Suprapubic skin (tissue), 4 donors: ENCODE measurements around the gene IQCE. TPM values are rescaled to one million over a fixed set of nuclear protein-coding genes. Genes with fewer than 3 reads are reported as not detected.

Experiments
- DNase-seq, 2 donors: peaks; one replicate each; pipeline ENCODE4 v3.0.0-alpha.2; 2019; ENCODE audit warnings: low spot score in 2 of 2
- H3K27ac ChIP-seq: fragments of 200-600 bp; sonication (generic); one replicate; pipeline ENCODE4 v1.5.1; 2019
- H3K27me3 ChIP-seq: fragments of 200-600 bp; sonication (generic); one replicate; pipeline ENCODE4 v1.5.1; 2019
- H3K36me3 ChIP-seq: fragments of 200-600 bp; sonication (generic); one replicate; pipeline ENCODE4 v1.5.1; 2019
- H3K4me1 ChIP-seq: fragments of 200-600 bp; sonication (generic); one replicate; pipeline ENCODE4 v1.5.1; 2019
- H3K4me3 ChIP-seq: fragments of 200-600 bp; sonication (generic); one replicate; pipeline ENCODE4 v1.5.1; 2019; ENCODE audit warnings: mild to moderate bottlenecking
- H3K9me3 ChIP-seq: fragments of 200-600 bp; sonication (generic); one replicate; pipeline ENCODE4 v1.5.1; 2019
- EP300 ChIP-seq: sonication (generic); formaldehyde crosslinking; IDR thresholded peaks from one replicate; pipeline ENCODE4 v1.6.1; 2017; ENCODE audit warnings: antibody characterized with exemption
- POLR2A ChIP-seq, 2 donors: fragments of 450-650 bp; IDR thresholded peaks; one replicate each; pipeline ENCODE4 v1.6.1; 2017; ENCODE audit warnings: antibody characterized with exemption in 2 of 2, mild to moderate bottlenecking in 2 of 2, moderate library complexity in 2 of 2
- POLR2AphosphoS5 ChIP-seq, 3 donors: sonication (generic); formaldehyde crosslinking; IDR thresholded peaks; one replicate each; pipeline ENCODE4 v1.6.1; 2017; ENCODE audit warnings: antibody characterized with exemption in 3 of 3
- WGBS: methylation state at CpG from one replicate; pipeline ENCODE4 v1.1.5; 2018; 5-methylcytosine and 5-hydroxymethylcytosine counted together
- total RNA-seq, 4 donors: library from RNA; depleted of rRNA; stranded (reverse); fragments of >200 nt; gene quantifications; one replicate each; pipeline ENCODE4 v1.1.0, GENCODE V29; 2016
- TF ChIP-seq, protein P1 (sequence below), 2 donors: fragments of 200-600 bp in 1 of 2; fragments of 450-650 bp in 1 of 2; sonication (generic) in 1 of 2; IDR thresholded peaks; one replicate each; pipeline ENCODE4 v1.5.1; 2016 to 2019; ENCODE audit warnings: antibody characterized with exemption in 2 of 2, mild to moderate bottlenecking in 1 of 2, moderate library complexity in 1 of 2

The IQCE gene
- total RNA-seq, 4 donors from 2014 or later, result 10.1 to 18.8 (median 15.7) TPM

DNA sequence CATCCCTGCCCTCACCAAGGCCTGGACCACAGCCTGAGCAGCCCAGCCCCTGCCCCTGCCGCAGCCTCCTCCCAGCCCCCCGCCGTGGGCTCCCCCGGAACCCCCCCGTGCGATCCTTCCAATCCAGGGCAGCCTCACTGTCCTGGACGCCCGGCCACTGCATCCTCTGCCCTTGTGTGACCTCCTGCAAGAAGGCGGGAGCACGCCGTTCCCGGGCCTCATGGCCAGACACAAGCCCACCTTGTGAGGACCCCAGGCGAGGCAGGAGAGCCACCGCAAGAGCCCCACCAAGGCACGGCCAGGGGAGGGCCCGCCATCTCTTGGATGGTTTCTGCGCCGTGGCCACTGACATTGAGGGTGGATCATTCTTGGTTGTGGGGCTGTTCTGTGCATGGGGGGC, 47.0 kb upstream of the IQCE start:
- no peaks in the 10 kb centered on the region for H3K9me3 ChIP-seq
- H3K27me3 ChIP-seq, result no peaks in the 10 kb centered on the region
- H3K4me1 ChIP-seq, result peaks cover 53% of the 10 kb centered on the region
- H3K4me3 ChIP-seq, result peak overlapping the region; percentile 21
- no peak for DNase-seq
- TF ChIP-seq EP300 (no peak), POLR2A (IDR thresholded peaks at IDR 0.05) (no peak), POLR2AphosphoS5 (IDR thresholded peaks at IDR 0.05) (no peak)
- TF ChIP-seq, protein P1, sequence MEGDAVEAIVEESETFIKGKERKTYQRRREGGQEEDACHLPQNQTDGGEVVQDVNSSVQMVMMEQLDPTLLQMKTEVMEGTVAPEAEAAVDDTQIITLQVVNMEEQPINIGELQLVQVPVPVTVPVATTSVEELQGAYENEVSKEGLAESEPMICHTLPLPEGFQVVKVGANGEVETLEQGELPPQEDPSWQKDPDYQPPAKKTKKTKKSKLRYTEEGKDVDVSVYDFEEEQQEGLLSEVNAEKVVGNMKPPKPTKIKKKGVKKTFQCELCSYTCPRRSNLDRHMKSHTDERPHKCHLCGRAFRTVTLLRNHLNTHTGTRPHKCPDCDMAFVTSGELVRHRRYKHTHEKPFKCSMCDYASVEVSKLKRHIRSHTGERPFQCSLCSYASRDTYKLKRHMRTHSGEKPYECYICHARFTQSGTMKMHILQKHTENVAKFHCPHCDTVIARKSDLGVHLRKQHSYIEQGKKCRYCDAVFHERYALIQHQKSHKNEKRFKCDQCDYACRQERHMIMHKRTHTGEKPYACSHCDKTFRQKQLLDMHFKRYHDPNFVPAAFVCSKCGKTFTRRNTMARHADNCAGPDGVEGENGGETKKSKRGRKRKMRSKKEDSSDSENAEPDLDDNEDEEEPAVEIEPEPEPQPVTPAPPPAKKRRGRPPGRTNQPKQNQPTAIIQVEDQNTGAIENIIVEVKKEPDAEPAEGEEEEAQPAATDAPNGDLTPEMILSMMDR (IDR thresholded peaks at IDR 0.05), result no peak
- H3K36me3 ChIP-seq, result no peaks in the 10 kb centered on the region
- peak overlapping the region; percentile 63 for H3K27ac ChIP-seq
- whole genome bisulfite sequencing, result 92% methylated on average over 6 of the region's 18 CpGs

DNA sequence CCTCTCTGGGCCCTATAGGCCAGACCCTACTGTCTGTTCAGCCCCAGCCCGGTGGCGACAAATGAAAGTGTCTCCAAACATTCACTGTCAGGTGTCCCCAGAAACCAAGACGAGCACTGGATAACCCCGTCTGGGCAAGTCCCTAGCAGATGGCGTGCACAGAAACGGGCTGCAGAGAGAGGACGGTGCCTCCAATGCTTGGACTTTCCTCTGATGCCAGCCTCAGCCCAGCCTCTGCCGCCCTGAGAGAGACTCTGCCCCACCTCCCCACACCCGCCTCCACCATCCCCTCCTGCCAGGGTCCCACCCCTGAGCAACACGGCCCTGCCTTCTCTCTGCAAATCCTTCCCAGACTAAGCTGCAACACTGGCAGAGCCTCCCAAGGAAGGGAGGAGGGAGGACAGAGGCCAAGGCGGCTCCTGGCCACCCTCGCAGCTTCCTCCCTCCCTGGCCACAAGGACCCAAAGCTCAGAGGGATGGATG, 46.6 kb upstream of the IQCE start:
- peaks cover 53% of the 10 kb centered on the region for H3K4me1 ChIP-seq
- TF ChIP-seq, protein P1 (IDR thresholded peaks at IDR 0.05), result no peak
- TF ChIP-seq POLR2AphosphoS5 (IDR thresholded peaks at IDR 0.05), result no peak
- no peak for TF ChIP-seq POLR2A (IDR thresholded peaks at IDR 0.05)
- no peak for TF ChIP-seq EP300
- no peaks in the 10 kb centered on the region for H3K9me3 ChIP-seq
- DNase-seq, result no peak
- no peak overlapping the region for H3K4me3 ChIP-seq
- peak overlapping the region; percentile 63 for H3K27ac ChIP-seq
- H3K36me3 ChIP-seq, result no peaks in the 10 kb centered on the region
- whole genome bisulfite sequencing, result 41% methylated on average over 7 of the region's 12 CpGs
- no peaks in the 10 kb centered on the region for H3K27me3 ChIP-seq

GRCh38 chr7:2512713-2513112, 46.1 kb upstream of the IQCE start:
- Histone ChIP-seq H3K9me3 (no peaks in the 10 kb centered on the region), H3K4me3 (no peak overlapping the region), H3K27ac (no peak overlapping the region), H3K4me1 (peaks cover 50% of the 10 kb centered on the region), H3K27me3 (no peaks in the 10 kb centered on the region), H3K36me3 (no peaks in the 10 kb centered on the region)
- TF ChIP-seq, protein P1 (IDR thresholded peaks at IDR 0.05), result no peak
- TF ChIP-seq POLR2A (IDR thresholded peaks at IDR 0.05) (no peak), POLR2AphosphoS5 (IDR thresholded peaks at IDR 0.05) (no peak), EP300 (no peak)
- 70% methylated on average over 3 of the region's 3 CpGs for WGBS
- no peak for DNase-seq

DNA sequence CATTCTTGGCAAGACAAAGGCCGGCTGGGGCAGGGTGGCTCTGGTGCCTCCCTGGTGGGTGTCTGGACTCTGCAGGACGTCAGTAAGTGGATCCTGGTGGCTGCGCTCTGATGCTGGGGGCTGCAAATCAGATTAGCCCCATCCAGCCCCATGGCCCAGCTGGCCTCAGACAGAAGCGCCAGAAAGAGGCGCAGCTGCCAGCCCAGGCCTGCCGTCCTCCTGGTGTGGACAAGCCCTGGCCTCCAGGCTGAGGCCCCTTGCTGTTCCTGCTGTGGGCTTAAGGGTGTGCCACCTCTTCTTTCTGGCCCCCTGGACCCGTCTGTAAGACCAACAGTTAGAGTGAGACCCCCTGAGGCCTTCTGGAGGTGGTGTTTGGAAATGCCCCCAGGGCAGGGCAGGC, 45.1 kb upstream of the IQCE start:
- H3K4me1 ChIP-seq, result peaks cover 49% of the 10 kb centered on the region
- H3K27ac ChIP-seq, result no peak overlapping the region
- H3K27me3 ChIP-seq, result no peaks in the 10 kb centered on the region
- no peak overlapping the region for H3K4me3 ChIP-seq
- no peak for TF ChIP-seq POLR2A (IDR thresholded peaks at IDR 0.05)
- TF ChIP-seq EP300, result no peak
- TF ChIP-seq, protein P1 (IDR thresholded peaks at IDR 0.05), result no peak
- TF ChIP-seq POLR2AphosphoS5 (IDR thresholded peaks at IDR 0.05), result no peak
- WGBS, result 100% methylated on average over 1 of the region's 7 CpGs
- no peaks in the 10 kb centered on the region for H3K36me3 ChIP-seq
- H3K9me3 ChIP-seq, result no peaks in the 10 kb centered on the region
- no peak for DNase-seq

- Histone ChIP-seq H3K4me3 (no peak overlapping the region), H3K27ac (no peak overlapping the region), H3K9me3 (no peaks in the 10 kb centered on the region), H3K36me3 (no peaks in the 10 kb centered on the region), H3K27me3 (no peaks in the 10 kb centered on the region), H3K4me1 (peaks cover 47% of the 10 kb centered on the region)
- 77% methylated on average over 9 of the region's 9 CpGs for WGBS
- no peak for TF ChIP-seq POLR2A (IDR thresholded peaks at IDR 0.05)
- TF ChIP-seq, protein P1 (IDR thresholded peaks at IDR 0.05), result no peak
- no peak for TF ChIP-seq POLR2AphosphoS5 (IDR thresholded peaks at IDR 0.05)
- no peak for TF ChIP-seq EP300
- DNase-seq, result no peak
These were observed 44.0 kb upstream of the IQCE start for GRCh38 chr7:2514473-2515423.
